ENCODE results near the gene PIGU.

- TF ChIP-seq CTCF (conservative IDR thresholded peaks at IDR 0.05; ENCODE audit: low read length): no peak
- TF ChIP-seq EZH2phosphoT487 (IDR thresholded peaks at IDR 0.05; ENCODE audit: borderline replicate concordance, low read depth, low read length): no peak
Observed at GRCh38 chr20:34516247-34517113, 160.4 kb downstream of the PIGU start, which contains the start of gene DYNLRB1.

All from OCI-LY7 (cell line).